Endodermal cell (in vitro differentiated cells): Measurements from ENCODE around the gene LINC00305. TPM values are rescaled to one million over a fixed set of nuclear protein-coding genes. Genes with fewer than 3 reads are reported as not detected.

Source experiments
- DNase-seq: peaks from one replicate; pipeline ENCODE4 v3.0.0-alpha.2; 2017
- H3K27ac ChIP-seq: 2 replicates; pipeline ENCODE4 v1.5.1; 2013; ENCODE audit warnings: mild to moderate bottlenecking, low read depth, low read length, moderate library complexity
- H3K27me3 ChIP-seq: 2 replicates; pipeline ENCODE4 v1.6.1; 2013; ENCODE audit warnings: mild to moderate bottlenecking, low read length, moderate library complexity; ENCODE audit not compliant: insufficient read depth, control insufficient read depth, poor library complexity, severe bottlenecking
- H3K36me3 ChIP-seq: 2 replicates; pipeline ENCODE4 v1.7.0; 2013; ENCODE audit warnings: mild to moderate bottlenecking, low read length, moderate library complexity; ENCODE audit not compliant: control insufficient read depth, insufficient read depth
- H3K4me1 ChIP-seq: one replicate; pipeline ENCODE4 v1.7.0; 2013; ENCODE audit warnings: low read length; ENCODE audit not compliant: control insufficient read depth, insufficient read depth
- H3K4me3 ChIP-seq: 2 replicates; pipeline ENCODE4 v1.5.1; 2013; ENCODE audit warnings: mild to moderate bottlenecking, low read length, moderate library complexity
- H3K9ac ChIP-seq: 2 replicates; pipeline ENCODE4 v1.6.1; 2013; ENCODE audit warnings: mild to moderate bottlenecking, low read length, moderate library complexity; ENCODE audit not compliant: poor library complexity, severe bottlenecking; ENCODE audit errors: extremely low read depth
- H3K9me3 ChIP-seq: 2 replicates; pipeline ENCODE4 v1.6.1; 2013; ENCODE audit warnings: mild to moderate bottlenecking, low read length, moderate library complexity; ENCODE audit not compliant: control insufficient read depth
- H3K27ac Mint-ChIP-seq: 2 replicates; pipeline ENCODE4 v1.8.0; 2020; ENCODE audit warnings: mixed read lengths
- H3K27me3 Mint-ChIP-seq: 2 replicates; pipeline ENCODE4 v1.8.0; 2021; ENCODE audit warnings: mild to moderate bottlenecking, mixed read lengths; ENCODE audit not compliant: insufficient read depth
- H3K36me3 Mint-ChIP-seq: 2 replicates; pipeline ENCODE4 v1.8.0; 2020; ENCODE audit warnings: low read depth, mixed read lengths
- H3K4me1 Mint-ChIP-seq: 2 replicates; pipeline ENCODE4 v1.8.0; 2020; ENCODE audit warnings: mixed read lengths
- H3K4me3 Mint-ChIP-seq: 2 replicates; pipeline ENCODE4 v1.8.0; 2020; ENCODE audit warnings: mild to moderate bottlenecking, moderate library complexity, mixed read lengths
- H3K9me3 Mint-ChIP-seq: 2 replicates; pipeline ENCODE4 v1.8.0; 2020; ENCODE audit warnings: mild to moderate bottlenecking, mixed read lengths
- WGBS, 2 experiments: methylation state at CpG; one replicate each; pipeline versions ENCODE4 v1.1.5 to v1.1.7; 2013; ENCODE audit warnings: missing lambda C conversion rate in 2 of 2, mixed read lengths in 1 of 2; ENCODE audit not compliant: insufficient coverage in 1 of 2, insufficient read length in 1 of 2; 5-methylcytosine and 5-hydroxymethylcytosine counted together
- total RNA-seq, 2 donors: library from RNA; stranded (reverse); fragmentation: NEBNext Ultra II Directional in 1 of 2; extraction: Animal tissue kit (Norgen Biotek cat#: 25700) in 1 of 2; gene quantifications; 2 replicates in 1 of 2; 3 replicates in 1 of 2; pipeline ENCODE4 v1.2.1, GENCODE V29; 2021
- TF ChIP-seq, protein P1 (sequence below): fragments of 200-600 bp; sonication (generic); conservative IDR thresholded peaks from 2 replicates; pipeline ENCODE4 v1.5.0; 2021; ENCODE audit warnings: antibody characterized with exemption, mild to moderate bottlenecking

LINC00305 gene
- total RNA-seq, 2 donors from 2014 or later, result not detected

DNA sequence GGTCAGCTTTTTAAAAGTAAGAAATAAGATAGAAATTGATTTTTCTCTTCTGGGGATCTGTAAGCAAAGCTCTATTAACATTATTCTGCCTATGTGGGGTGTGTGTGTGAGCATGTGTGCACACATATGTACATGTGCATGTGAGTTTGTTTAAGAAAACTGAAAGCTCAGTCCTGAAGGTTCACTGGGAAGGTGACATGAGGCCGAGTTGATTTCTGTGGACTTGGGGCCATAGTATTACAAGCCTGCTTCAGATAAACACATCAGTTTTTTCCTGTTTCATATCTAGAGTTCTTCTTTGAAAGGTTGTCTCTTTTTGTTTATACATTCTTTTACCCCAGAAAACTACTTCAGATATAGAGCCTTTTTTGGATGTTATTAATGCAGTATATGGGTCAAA is 95.6 kb downstream of the LINC00305 start:
- no peak overlapping the region for H3K4me3 ChIP-seq
- Mint-ChIP-seq H3K27ac (no peak overlapping the region), H3K27me3 (peaks cover 8% of the 10 kb centered on the region), H3K4me3 (no peak overlapping the region), H3K9me3 (no peaks in the 10 kb centered on the region), H3K4me1 (peaks cover 5% of the 10 kb centered on the region), H3K36me3 (no peaks in the 10 kb centered on the region)
- H3K9me3 ChIP-seq, result peaks cover 8% of the 10 kb centered on the region
- no peak for DNase-seq
- H3K36me3 ChIP-seq, result no peaks in the 10 kb centered on the region
- H3K4me1 ChIP-seq, result no peaks in the 10 kb centered on the region
- 87% methylated on average over 1 of the region's 1 CpG; no CpG with 5 or more reads in 1 of the 2 experiments for WGBS, 2 experiments
- no peak overlapping the region for H3K27ac ChIP-seq
- no peaks in the 10 kb centered on the region for H3K27me3 ChIP-seq
- TF ChIP-seq, protein P1, sequence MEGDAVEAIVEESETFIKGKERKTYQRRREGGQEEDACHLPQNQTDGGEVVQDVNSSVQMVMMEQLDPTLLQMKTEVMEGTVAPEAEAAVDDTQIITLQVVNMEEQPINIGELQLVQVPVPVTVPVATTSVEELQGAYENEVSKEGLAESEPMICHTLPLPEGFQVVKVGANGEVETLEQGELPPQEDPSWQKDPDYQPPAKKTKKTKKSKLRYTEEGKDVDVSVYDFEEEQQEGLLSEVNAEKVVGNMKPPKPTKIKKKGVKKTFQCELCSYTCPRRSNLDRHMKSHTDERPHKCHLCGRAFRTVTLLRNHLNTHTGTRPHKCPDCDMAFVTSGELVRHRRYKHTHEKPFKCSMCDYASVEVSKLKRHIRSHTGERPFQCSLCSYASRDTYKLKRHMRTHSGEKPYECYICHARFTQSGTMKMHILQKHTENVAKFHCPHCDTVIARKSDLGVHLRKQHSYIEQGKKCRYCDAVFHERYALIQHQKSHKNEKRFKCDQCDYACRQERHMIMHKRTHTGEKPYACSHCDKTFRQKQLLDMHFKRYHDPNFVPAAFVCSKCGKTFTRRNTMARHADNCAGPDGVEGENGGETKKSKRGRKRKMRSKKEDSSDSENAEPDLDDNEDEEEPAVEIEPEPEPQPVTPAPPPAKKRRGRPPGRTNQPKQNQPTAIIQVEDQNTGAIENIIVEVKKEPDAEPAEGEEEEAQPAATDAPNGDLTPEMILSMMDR, result no peak
- H3K9ac ChIP-seq, result no peak overlapping the region

DNA sequence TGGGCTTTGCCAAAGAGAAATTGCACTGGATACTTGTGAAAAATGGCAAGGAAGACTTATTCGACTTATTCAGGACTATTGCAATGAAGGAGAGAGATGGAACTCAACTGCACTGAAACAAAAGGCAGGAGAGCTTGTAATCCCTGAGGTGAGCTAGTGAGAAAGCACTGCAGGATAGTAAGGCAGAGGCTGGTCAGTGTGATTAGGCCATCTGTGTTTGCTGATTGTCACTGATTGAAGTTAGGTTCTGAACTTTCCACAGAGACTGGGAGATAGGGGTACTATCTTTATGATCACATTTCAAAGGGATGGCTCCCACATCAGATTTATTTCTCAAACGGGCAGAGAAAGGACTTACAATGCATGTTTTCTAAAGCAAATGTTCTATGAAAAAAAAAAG is 96.1 kb downstream of the LINC00305 start:
- TF ChIP-seq, protein P1, result no peak
- Mint-ChIP-seq H3K9me3 (no peaks in the 10 kb centered on the region), H3K27me3 (peaks cover 6% of the 10 kb centered on the region), H3K36me3 (no peaks in the 10 kb centered on the region), H3K4me3 (no peak overlapping the region), H3K27ac (no peak overlapping the region), H3K4me1 (peaks cover 5% of the 10 kb centered on the region)
- no peak overlapping the region for H3K9ac ChIP-seq
- no peaks in the 10 kb centered on the region for H3K27me3 ChIP-seq
- H3K4me1 ChIP-seq, result no peaks in the 10 kb centered on the region
- H3K27ac ChIP-seq, result no peak overlapping the region
- DNase-seq, result no peak
- WGBS, 2 experiments, result 91 to 93% methylated on average over 2 of the region's 2 CpGs
- peaks cover 8% of the 10 kb centered on the region for H3K9me3 ChIP-seq
- H3K36me3 ChIP-seq, result no peaks in the 10 kb centered on the region
- no peak overlapping the region for H3K4me3 ChIP-seq

- H3K36me3 ChIP-seq, result no peaks in the 10 kb centered on the region
- TF ChIP-seq, protein P1, result no peak
- H3K9me3 ChIP-seq, result peaks cover 8% of the 10 kb centered on the region
- H3K27ac ChIP-seq, result no peak overlapping the region
- 89 to 91% methylated on average over 3 to 5 of the region's 5 CpGs for WGBS, 2 experiments
- H3K4me1 Mint-ChIP-seq, result no peaks in the 10 kb centered on the region
- no peak overlapping the region for H3K4me3 Mint-ChIP-seq
- no peak for DNase-seq
- peaks cover 3% of the 10 kb centered on the region for H3K36me3 Mint-ChIP-seq
- H3K27me3 ChIP-seq, result peaks cover 11% of the 10 kb centered on the region
- H3K9ac ChIP-seq, result no peak overlapping the region
- H3K27ac Mint-ChIP-seq, result no peak overlapping the region
- H3K4me1 ChIP-seq, result no peaks in the 10 kb centered on the region
- H3K9me3 Mint-ChIP-seq, result peaks cover 19% of the 10 kb centered on the region
- peaks cover 7% of the 10 kb centered on the region for H3K27me3 Mint-ChIP-seq
- H3K4me3 ChIP-seq, result no peak overlapping the region
Observed at GRCh38 chr18:64044616-64045015, 104.3 kb downstream of the LINC00305 start.
